NCI-H187 treated with DMSO at 0.1 percent for 48 hours (cell line): ENCODE data around the gene LRP5.

Source experiments
- DNase-seq: peaks from one replicate; lab custom pipeline; 2025; lab: John Stamatoyannopoulos, UW

LRP5 gene

GRCh38 chr11:68312117-68312779, at the start of gene LRP5:
TSS of gene LRP5 (plus strand) at chr11:68312591. CDS start at chr11:68312715, 124 bp downstream.
- DNase-seq: no peak

GRCh38 chr11:68263444-68264035, 48.9 kb upstream of the LRP5 start:
- DNase-seq: no peak

- no peak for DNase-seq
Measured at GRCh38 chr11:68264244-68264643, 48.1 kb upstream of the LRP5 start.

- no peak for DNase-seq
Measured at GRCh38 chr11:68264741-68265540, 47.5 kb upstream of the LRP5 start.

GRCh38 chr11:68266121-68266891, 46.1 kb upstream of the LRP5 start:
- DNase-seq: no peak

- no peak for DNase-seq
Measured at GRCh38 chr11:68266936-68267880, 45.2 kb upstream of the LRP5 start.

- DNase-seq: no peak
Measured at GRCh38 chr11:68267881-68268240, 44.5 kb upstream of the LRP5 start.

- no peak for DNase-seq
Measured at GRCh38 chr11:68269414-68270081, 42.8 kb upstream of the LRP5 start.

GRCh38 chr11:68270196-68271022, 42.0 kb upstream of the LRP5 start:
- DNase-seq: no peak

GRCh38 chr11:68271023-68271780, 41.2 kb upstream of the LRP5 start:
- DNase-seq: no peak

- peak; percentile 64 for DNase-seq
Measured at GRCh38 chr11:68271781-68272608, 40.4 kb upstream of the LRP5 start, which contains the start of gene C11orf24. TSS of gene C11orf24 (minus strand) at chr11:68271973. CDS start at chr11:68263767, 8,206 bp downstream.

GRCh38 chr11:68273026-68273738, 39.2 kb upstream of the LRP5 start:
- no peak for DNase-seq

GRCh38 chr11:68274306-68274705, 38.1 kb upstream of the LRP5 start:
- no peak for DNase-seq

- DNase-seq: no peak
Measured at GRCh38 chr11:68275721-68276507, 36.5 kb upstream of the LRP5 start.

- DNase-seq: no peak
Measured at GRCh38 chr11:68276861-68277260, 35.5 kb upstream of the LRP5 start.

GRCh38 chr11:68279676-68280075, 32.7 kb upstream of the LRP5 start:
- no peak for DNase-seq
